Measurements from ENCODE around the gene AMZ1.
"Not testable (repeated sequence)": the region's sequence is repeated elsewhere in the genome, so short reads cannot be mapped to it uniquely, and the experiment has no call there.

The AMZ1 gene

GRCh38 chr7:2722591-2722990, 34.6 kb downstream of the AMZ1 start:
- no peak for FAIRE-seq
- TF ChIP-seq CTCF (IDR thresholded peaks at IDR 0.05; ENCODE audit: insufficient read depth, missing control alignments), result no peak
- DNase-seq (ENCODE audit: insufficient read length, low spot score), result no peak

- no peak for FAIRE-seq
- TF ChIP-seq CTCF (IDR thresholded peaks at IDR 0.05; ENCODE audit: insufficient read depth, missing control alignments), result no peak
- DNase-seq (ENCODE audit: insufficient read length, low spot score), result no peak
Observed at GRCh38 chr7:2723138-2723850, 35.3 kb downstream of the AMZ1 start.

GRCh38 chr7:2724036-2724435, 36.0 kb downstream of the AMZ1 start:
- DNase-seq (ENCODE audit: insufficient read length, low spot score); FAIRE-seq: not testable (repeated sequence)

- no peak for DNase-seq (ENCODE audit: insufficient read length, low spot score)
- no peak for TF ChIP-seq CTCF (IDR thresholded peaks at IDR 0.05; ENCODE audit: insufficient read depth, missing control alignments)
- no peak for FAIRE-seq
Observed at GRCh38 chr7:2724453-2725177, 36.6 kb downstream of the AMZ1 start.

GRCh38 chr7:2725178-2726105, 37.4 kb downstream of the AMZ1 start:
- FAIRE-seq (no peak), DNase-seq (ENCODE audit: insufficient read length, low spot score) (no peak)
- no peak for TF ChIP-seq CTCF (IDR thresholded peaks at IDR 0.05; ENCODE audit: insufficient read depth, missing control alignments)

GRCh38 chr7:2726316-2727018, 38.5 kb downstream of the AMZ1 start:
- FAIRE-seq, result no peak
- DNase-seq (ENCODE audit: insufficient read length, low spot score), result no peak
- TF ChIP-seq CTCF (IDR thresholded peaks at IDR 0.05; ENCODE audit: insufficient read depth, missing control alignments), result no peak

- FAIRE-seq; DNase-seq (ENCODE audit: insufficient read length, low spot score): not testable (repeated sequence)
Observed at GRCh38 chr7:2727206-2727605, 39.2 kb downstream of the AMZ1 start.

Data from D721Med (cell line).